HEK293 (cell line): ENCODE results near the gene FCER2.

Experiments
- CTCF ChIA-PET: fragments of 350-600 bp; formaldehyde crosslinking; extraction: SDS; loops from one replicate; lab custom pipeline; 2021; ENCODE audit warnings: antibody characterized with exemption; lab: Yijun Ruan, JAX
- POLR2A ChIA-PET: fragments of 300-600 bp; formaldehyde crosslinking; extraction: SDS; loops from one replicate; lab custom pipeline; 2020; ENCODE audit warnings: antibody characterized with exemption, inconsistent platforms; lab: Yijun Ruan, JAX
- H3K27ac ChIP-seq: fragments of 200-500 bp; sonication (Bioruptor generic); 2 replicates; pipeline ENCODE4 v1.5.1; 2014; ENCODE audit warnings: low read depth, low read length, control low read depth, inconsistent platforms; ENCODE audit errors: extremely low read depth
- H3K36me3 ChIP-seq, 2 experiments: fragments of 200-500 bp in 1 of 2; sonication (Bioruptor generic) in 1 of 2; 1 replicate in 1 of 2; 2 replicates in 1 of 2; pipeline ENCODE4 v1.5.1; 2014 to 2017; ENCODE audit warnings: inconsistent platforms in 2 of 2, low read length in 2 of 2; ENCODE audit not compliant: control insufficient read depth in 2 of 2, insufficient read depth in 1 of 2
- H3K4me1 ChIP-seq: fragments of 200-500 bp; sonication (Bioruptor generic); 2 replicates; pipeline ENCODE4 v1.5.1; 2014; ENCODE audit warnings: mild to moderate bottlenecking, low read length, inconsistent platforms; ENCODE audit not compliant: control insufficient read depth, insufficient read depth
- H3K4me3 ChIP-seq: 2 replicates; pipeline ENCODE4 v1.5.1; 2011; ENCODE audit warnings: low read depth, mild to moderate bottlenecking, control low read depth, low read length, moderate library complexity
- H3K9me3 ChIP-seq: fragments of 200-500 bp; sonication (Bioruptor generic); 2 replicates; pipeline ENCODE4 v1.5.1; 2014; ENCODE audit warnings: low read depth, low read length, inconsistent platforms; ENCODE audit not compliant: control insufficient read depth, insufficient read depth
- AEBP2 ChIP-seq: fragments of 450-650 bp; formaldehyde crosslinking; IDR thresholded peaks from 2 replicates; pipeline ENCODE4 v1.5.1; 2016; ENCODE audit warnings: missing biosample characterization, missing genetic modification characterization, borderline replicate concordance
- HOXC10 ChIP-seq: sonication (generic); formaldehyde crosslinking; IDR thresholded peaks from 2 replicates; pipeline ENCODE4 v1.8.1; 2023; ENCODE audit warnings: mild to moderate bottlenecking, missing genetic modification reagents
- KLF10 ChIP-seq: fragments of 450-650 bp; IDR thresholded peaks from 2 replicates; pipeline ENCODE4 v1.5.1; 2018; ENCODE audit warnings: missing biosample characterization, mild to moderate bottlenecking, missing genetic modification characterization
- MZF1 ChIP-seq: fragments of 450-650 bp; formaldehyde crosslinking; IDR thresholded peaks from 2 replicates; pipeline ENCODE4 v1.5.1; 2017; ENCODE audit warnings: missing biosample characterization, missing genetic modification characterization, borderline replicate concordance
- OSR2 ChIP-seq: fragments of 450-650 bp; formaldehyde crosslinking; IDR thresholded peaks from 2 replicates; pipeline ENCODE4 v1.5.1; 2016; ENCODE audit warnings: missing biosample characterization, missing genetic modification characterization
- SP2 ChIP-seq: fragments of 450-650 bp; formaldehyde crosslinking; IDR thresholded peaks from 2 replicates; pipeline ENCODE4 v1.5.1; 2016; ENCODE audit warnings: missing biosample characterization, missing genetic modification characterization
- SP7 ChIP-seq: fragments of 450-650 bp; formaldehyde crosslinking; IDR thresholded peaks from 2 replicates; pipeline ENCODE4 v1.5.1; 2016; ENCODE audit warnings: missing biosample characterization, missing genetic modification characterization
- YY1 ChIP-seq: fragments of 450-650 bp; formaldehyde crosslinking; IDR thresholded peaks from 2 replicates; pipeline ENCODE4 v1.5.1; 2018; ENCODE audit warnings: missing biosample characterization, missing genetic modification characterization
- ZNF121 ChIP-seq: fragments of 450-650 bp; formaldehyde crosslinking; IDR thresholded peaks from 2 replicates; pipeline ENCODE4 v1.5.1; 2016; ENCODE audit warnings: missing biosample characterization, missing genetic modification characterization
- ZNF140 ChIP-seq: fragments of 450-650 bp; formaldehyde crosslinking; IDR thresholded peaks from 2 replicates; pipeline ENCODE4 v1.5.1; 2016; ENCODE audit warnings: missing biosample characterization, missing genetic modification characterization
- ZNF202 ChIP-seq: fragments of 450-650 bp; formaldehyde crosslinking; IDR thresholded peaks from 2 replicates; pipeline ENCODE4 v1.5.1; 2016; ENCODE audit warnings: missing biosample characterization, missing genetic modification characterization, borderline replicate concordance
- ZNF248 ChIP-seq: fragments of 450-650 bp; formaldehyde crosslinking; IDR thresholded peaks from 2 replicates; pipeline ENCODE4 v1.5.1; 2017; ENCODE audit warnings: missing biosample characterization, missing genetic modification characterization
- ZNF362 ChIP-seq: fragments of 450-650 bp; formaldehyde crosslinking; IDR thresholded peaks from 2 replicates; pipeline ENCODE4 v1.5.1; 2016; ENCODE audit warnings: missing biosample characterization, missing genetic modification characterization
- ZNF426 ChIP-seq: fragments of 450-650 bp; formaldehyde crosslinking; IDR thresholded peaks from 2 replicates; pipeline ENCODE4 v1.5.1; 2017; ENCODE audit warnings: missing biosample characterization, missing genetic modification characterization, mild to moderate bottlenecking, inconsistent platforms, moderate library complexity
- ZNF473 ChIP-seq: fragments of 450-650 bp; formaldehyde crosslinking; IDR thresholded peaks from 2 replicates; pipeline ENCODE4 v1.5.1; 2017; ENCODE audit warnings: missing biosample characterization, missing genetic modification characterization
- ZNF623 ChIP-seq: fragments of 450-650 bp; formaldehyde crosslinking; IDR thresholded peaks from 2 replicates; pipeline ENCODE4 v1.5.1; 2016; ENCODE audit warnings: missing biosample characterization, missing genetic modification characterization
- ZNF664 ChIP-seq: fragments of 450-650 bp; formaldehyde crosslinking; IDR thresholded peaks from 2 replicates; pipeline ENCODE4 v1.5.1; 2016; ENCODE audit warnings: missing biosample characterization, missing genetic modification characterization
- ZNF670 ChIP-seq: fragments of 450-650 bp; formaldehyde crosslinking; IDR thresholded peaks from 2 replicates; pipeline ENCODE4 v1.5.1; 2016; ENCODE audit warnings: missing biosample characterization, missing genetic modification characterization, low read depth
- ZNF843 ChIP-seq: fragments of 450-650 bp; formaldehyde crosslinking; IDR thresholded peaks from 2 replicates; pipeline ENCODE4 v1.5.1; 2016; ENCODE audit warnings: missing biosample characterization, missing genetic modification characterization
- ZSCAN5A ChIP-seq: fragments of 450-650 bp; formaldehyde crosslinking; IDR thresholded peaks from 2 replicates; pipeline ENCODE4 v1.5.1; 2016; ENCODE audit warnings: missing biosample characterization, missing genetic modification characterization
- TF ChIP-seq, protein P1 (sequence below): fragments of 450-650 bp; formaldehyde crosslinking; IDR thresholded peaks from 2 replicates; pipeline ENCODE4 v1.5.1; 2016; ENCODE audit warnings: missing biosample characterization, missing genetic modification characterization

The FCER2 gene

GRCh38 chr19:7665076-7665475 is 36.9 kb downstream of the FCER2 start:
- ChIA-PET CTCF (interaction anchor here (0.7 to 1.9 kb wide), 3 partner anchors 12 to 169 kb away, joined by 3 to 6 read pairs (median 4); no protein-coding TSS in a partner anchor), POLR2A (no interaction called here)
- TF ChIP-seq AEBP2 (tag by site-specific recombination) (no peak), KLF10 (no peak), HOXC10 (no peak), ZNF426 (no peak), ZNF202 (tag by site-specific recombination) (no peak), SP7 (tag by site-specific recombination) (no peak), ZNF140 (tag by site-specific recombination) (no peak)
- no peaks in the 10 kb centered on the region for H3K4me1 ChIP-seq
- no peak overlapping the region for H3K4me3 ChIP-seq
- no peaks in the 10 kb centered on the region for H3K9me3 ChIP-seq
- no peak overlapping the region for H3K27ac ChIP-seq
- no peaks in the 10 kb centered on the region for H3K36me3 ChIP-seq

- no peaks in the 10 kb centered on the region for H3K9me3 ChIP-seq
- H3K27ac ChIP-seq = no peak overlapping the region
- no peaks in the 10 kb centered on the region for H3K36me3 ChIP-seq
- ChIA-PET CTCF (interaction anchor here (0.5 to 4.3 kb wide), 4 partner anchors 11 to 1501 kb away, joined by 3 to 23 read pairs (median 5); partner anchors contain the start of gene TRAPPC5), POLR2A (no interaction called here)
- no peaks in the 10 kb centered on the region for H3K4me1 ChIP-seq
- no peak overlapping the region for H3K4me3 ChIP-seq
- no peak for TF ChIP-seq MZF1
- no peak for TF ChIP-seq ZNF362
- no peak for TF ChIP-seq ZNF121 (tag by site-specific recombination)
- no peak for TF ChIP-seq YY1 (tag by site-specific recombination)
These were observed 38.2 kb downstream of the FCER2 start for GRCh38 chr19:7663706-7664105.

DNA sequence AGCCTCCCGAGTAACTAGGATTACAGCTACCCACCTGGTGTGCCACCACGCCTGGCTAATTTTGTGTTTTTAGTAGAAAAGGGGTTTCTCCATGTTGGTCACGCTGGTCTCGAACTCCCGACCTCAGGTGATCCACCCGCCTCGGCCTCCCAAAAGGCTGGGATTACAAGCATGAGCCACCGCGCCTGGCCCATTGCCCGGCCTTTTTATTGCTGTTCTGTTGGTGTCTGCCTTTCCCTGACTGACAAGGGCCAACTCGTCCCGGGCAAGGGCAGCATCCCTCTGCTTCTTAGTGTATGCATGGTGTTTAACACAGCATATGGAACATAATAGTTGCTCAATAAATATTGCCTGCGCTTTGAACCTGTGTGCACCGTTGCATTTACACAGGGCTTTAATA is 39.3 kb downstream of the FCER2 start:
- ChIA-PET POLR2A (interaction anchor here (0.7 kb wide), 1 partner anchor 81 kb away, joined by 3 read pairs; no protein-coding TSS in a partner anchor), CTCF (interaction anchor here (2.7 to 4.3 kb wide), 2 partner anchors 10 to 18 kb away, joined by 14 to 23 read pairs; partner anchors contain the start of gene TRAPPC5)
- no peak for TF ChIP-seq ZNF248
- peak; percentile 64; the same call in 1 of the 2 replicates for TF ChIP-seq ZNF664 (tag by site-specific recombination)

DNA sequence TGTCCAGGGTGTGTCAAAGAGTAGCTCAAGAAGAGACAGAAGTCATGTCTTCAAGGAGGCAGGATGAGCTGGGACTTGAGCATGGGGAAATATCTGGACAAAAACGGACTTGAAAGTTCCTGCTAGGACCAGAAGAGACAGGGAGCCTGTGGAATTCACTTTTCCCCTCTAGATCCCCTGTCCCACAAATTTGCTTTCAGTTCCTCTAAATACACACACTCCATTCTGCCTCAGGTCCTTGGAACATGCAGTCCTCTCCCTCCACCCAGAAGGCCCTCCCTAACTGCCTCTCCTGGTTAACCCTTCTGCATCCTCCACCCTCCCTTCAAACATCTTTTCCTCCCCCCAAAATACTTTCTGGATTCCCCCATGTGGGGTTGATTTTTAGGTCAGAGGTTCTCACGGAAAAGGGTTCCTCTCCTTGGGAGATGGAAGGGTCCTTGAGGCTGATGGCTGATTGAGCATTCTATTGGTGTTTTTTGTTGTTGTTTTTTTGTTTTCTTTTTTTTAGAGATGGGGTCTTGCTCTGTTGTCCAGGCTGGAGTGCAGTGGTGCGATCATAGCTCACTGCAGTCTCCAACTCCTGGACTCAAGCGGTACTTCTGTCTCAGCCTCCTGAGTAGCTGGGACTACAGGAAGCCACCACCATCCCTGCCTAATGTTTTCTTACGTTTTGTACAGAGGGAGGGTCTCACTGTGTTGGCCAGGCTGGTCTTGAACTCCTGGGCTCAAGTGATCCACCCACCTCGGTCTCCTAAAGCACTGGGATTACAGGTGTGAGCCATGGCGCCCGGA is 40.0 kb downstream of the FCER2 start:
- Histone ChIP-seq H3K4me3 (no peak overlapping the region), H3K36me3 (no peaks in the 10 kb centered on the region), H3K4me1 (no peaks in the 10 kb centered on the region), H3K27ac (no peak overlapping the region), H3K9me3 (no peaks in the 10 kb centered on the region)
- CTCF ChIA-PET = interaction anchor here (1.8 to 4.3 kb wide), 3 partner anchors 10 to 94 kb away, joined by 5 to 23 read pairs (median 14); partner anchors contain the start of gene TRAPPC5
- POLR2A ChIA-PET = no interaction called here
- no peak for TF ChIP-seq SP2
- TF ChIP-seq ZNF623 (tag by site-specific recombination) = peak; percentile 39
- TF ChIP-seq ZNF121 (tag by site-specific recombination) = peak; percentile 83
- TF ChIP-seq ZNF473 = no peak
- TF ChIP-seq ZNF670 = no peak
- no peak for TF ChIP-seq ZSCAN5A (tag by site-specific recombination)
- TF ChIP-seq, protein P1, sequence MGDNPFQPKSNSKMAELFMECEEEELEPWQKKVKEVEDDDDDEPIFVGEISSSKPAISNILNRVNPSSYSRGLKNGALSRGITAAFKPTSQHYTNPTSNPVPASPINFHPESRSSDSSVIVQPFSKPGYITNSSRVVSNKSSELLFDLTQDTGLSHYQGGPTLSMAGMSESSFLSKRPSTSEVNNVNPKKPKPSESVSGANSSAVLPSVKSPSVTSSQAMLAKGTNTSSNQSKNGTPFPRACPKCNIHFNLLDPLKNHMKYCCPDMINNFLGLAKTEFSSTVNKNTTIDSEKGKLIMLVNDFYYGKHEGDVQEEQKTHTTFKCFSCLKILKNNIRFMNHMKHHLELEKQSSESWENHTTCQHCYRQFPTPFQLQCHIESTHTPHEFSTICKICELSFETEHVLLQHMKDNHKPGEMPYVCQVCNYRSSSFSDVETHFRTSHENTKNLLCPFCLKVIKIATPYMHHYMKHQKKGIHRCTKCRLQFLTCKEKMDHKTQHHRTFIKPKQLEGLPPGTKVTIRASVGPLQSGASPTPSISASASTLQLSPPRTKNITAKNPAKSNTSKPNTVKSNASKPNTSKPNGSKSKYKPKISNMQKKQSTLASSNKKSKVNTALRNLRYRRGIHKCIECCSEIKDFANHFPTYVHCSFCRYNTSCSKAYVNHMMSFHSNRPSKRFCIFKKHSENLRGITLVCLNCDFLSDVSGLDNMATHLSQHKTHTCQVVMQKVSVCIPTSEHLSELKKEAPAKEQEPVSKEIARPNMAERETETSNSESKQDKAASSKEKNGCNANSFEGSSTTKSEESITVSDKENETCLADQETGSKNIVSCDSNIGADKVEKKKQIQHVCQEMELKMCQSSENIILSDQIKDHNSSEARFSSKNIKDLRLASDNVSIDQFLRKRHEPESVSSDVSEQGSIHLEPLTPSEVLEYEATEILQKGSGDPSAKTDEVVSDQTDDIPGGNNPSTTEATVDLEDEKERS (tag by site-specific recombination) = no peak
- no peak for TF ChIP-seq OSR2 (tag by site-specific recombination)
- no peak for TF ChIP-seq ZNF843 (tag by site-specific recombination)

More for the DNA sequence above, 39.3 kb downstream of the FCER2 start:
- Histone ChIP-seq H3K9me3 (no peaks in the 10 kb centered on the region), H3K36me3 (no peaks in the 10 kb centered on the region), H3K4me3 (no peak overlapping the region), H3K4me1 (no peaks in the 10 kb centered on the region), H3K27ac (no peak overlapping the region)
